B cell (primary cell): Measurements from ENCODE around the gene C5. TPM values are rescaled to one million over a fixed set of nuclear protein-coding genes. Genes with fewer than 3 reads are reported as not detected.

Experiments used
- ATAC-seq: fragments of 200-7000 bp; cut with Tn5 transposase; one replicate; pipeline ENCODE4 v1.10.0; 2021; ENCODE audit warnings: low read depth, mild to moderate bottlenecking, moderate number of reproducible peaks, moderate library complexity
- CTCF ChIA-PET: fragments of 350-600 bp; sonication (Branson Sonifier 250); formaldehyde crosslinking; loops from one replicate; lab custom pipeline; 2021; ENCODE audit warnings: antibody characterized with exemption, inconsistent platforms; lab: Charles Lee
- POLR2A ChIA-PET: fragments of 350-600 bp; sonication (Branson Sonifier 250); formaldehyde crosslinking; loops from one replicate; lab custom pipeline; 2021; ENCODE audit warnings: antibody characterized with exemption; lab: Charles Lee
- DNase-seq: peaks from one replicate; pipeline ENCODE4 v3.0.0; 2013
- H2AFZ ChIP-seq: 2 replicates; pipeline ENCODE4 v1.6.1; 2012; ENCODE audit warnings: mild to moderate bottlenecking, low read depth, low read length; ENCODE audit not compliant: insufficient read depth, poor library complexity, severe bottlenecking
- H3K27ac ChIP-seq, 2 donors: 1 replicate in 1 of 2; 2 replicates in 1 of 2; pipeline ENCODE4 v1.5.1; 2012 to 2013; ENCODE audit warnings: low read length in 2 of 2, mild to moderate bottlenecking in 2 of 2, moderate library complexity in 1 of 2
- H3K27me3 ChIP-seq, 4 experiments: fragments of 200-600 bp in 1 of 4; sonication (generic) in 1 of 4; replicated peaks in 1 of 4; 1 replicate in 2 of 4; 2 replicates in 2 of 4; pipeline versions ENCODE4 v1.6.1 to v1.7.0; 2013 to 2016; ENCODE audit warnings: low read length in 3 of 4, mild to moderate bottlenecking in 2 of 4, mixed read lengths in 1 of 4, moderate library complexity in 1 of 4; ENCODE audit not compliant: insufficient read depth in 4 of 4, control insufficient read depth in 3 of 4; ENCODE audit errors: control extremely low read depth in 1 of 4
- H3K36me3 ChIP-seq, 2 experiments: replicated peaks in 1 of 2; 1 replicate in 1 of 2; 2 replicates in 1 of 2; pipeline versions ENCODE4 v1.6.1 to v1.7.1; 2013; ENCODE audit warnings: low read length in 1 of 2; ENCODE audit not compliant: insufficient read depth in 2 of 2, control insufficient read depth in 1 of 2; ENCODE audit errors: control extremely low read depth in 1 of 2, extremely low read depth in 1 of 2
- H3K4me1 ChIP-seq, 2 donors: fragments of 200-600 bp in 1 of 2; sonication (generic) in 1 of 2; 1 replicate in 1 of 2; 2 replicates in 1 of 2; pipeline versions ENCODE4 v1.5.1 to v1.6.1; 2013 to 2017; ENCODE audit warnings: low read length in 2 of 2; ENCODE audit not compliant: control insufficient read depth in 2 of 2, insufficient read depth in 2 of 2
- H3K4me2 ChIP-seq: replicated peaks from 2 replicates; pipeline ENCODE3; 2012; ENCODE audit warnings: mild to moderate bottlenecking, low read depth, low read length; ENCODE audit not compliant: poor library complexity, severe bottlenecking
- H3K4me3 ChIP-seq, 5 experiments: fragments of 200-600 bp in 1 of 5; sonication (generic) in 1 of 5; 1 replicate in 3 of 5; 2 replicates in 2 of 5; pipeline versions ENCODE4 v1.5.1 to v1.7.0; 2011 to 2016; ENCODE audit warnings: low read length in 4 of 5, mild to moderate bottlenecking in 4 of 5, low read depth in 2 of 5, control low read depth in 1 of 5, moderate library complexity in 1 of 5; ENCODE audit not compliant: insufficient read depth in 1 of 5; ENCODE audit errors: control extremely low read depth in 1 of 5, extremely low read depth in 1 of 5
- H3K79me2 ChIP-seq: fragments of 200-600 bp; sonication (generic); one replicate; pipeline ENCODE4 v1.6.0; 2016; ENCODE audit warnings: low read length; ENCODE audit not compliant: control insufficient read depth, insufficient read depth
- H3K9ac ChIP-seq: fragments of 200-600 bp; sonication (generic); 2 replicates; pipeline ENCODE4 v1.6.1; 2017; ENCODE audit warnings: mild to moderate bottlenecking, low read length, moderate library complexity
- H3K9me3 ChIP-seq, 3 donors: one replicate each; pipeline versions ENCODE4 v1.6.1 to v1.7.1; 2013; ENCODE audit warnings: low read length in 2 of 3; ENCODE audit not compliant: control insufficient read depth in 2 of 3, insufficient read depth in 1 of 3; ENCODE audit errors: control extremely low read depth in 1 of 3
- H4K20me1 ChIP-seq: 2 replicates; pipeline ENCODE4 v1.6.0; 2012; ENCODE audit warnings: mild to moderate bottlenecking, low read length; ENCODE audit not compliant: insufficient read depth, control insufficient read depth, poor library complexity, severe bottlenecking
- H3K27ac Mint-ChIP-seq: one replicate; pipeline ENCODE4 v1.8.0; 2021; ENCODE audit warnings: mixed read lengths
- H3K27me3 Mint-ChIP-seq: one replicate; pipeline ENCODE4 v1.8.0; 2021; ENCODE audit warnings: mixed read lengths
- H3K4me1 Mint-ChIP-seq: one replicate; pipeline ENCODE4 v1.8.0; 2021; ENCODE audit warnings: mixed read lengths
- H3K4me3 Mint-ChIP-seq: one replicate; pipeline ENCODE4 v1.8.0; 2021; ENCODE audit warnings: mixed read lengths
- H3K9me3 Mint-ChIP-seq: one replicate; pipeline ENCODE4 v1.8.0; 2022; ENCODE audit warnings: mixed read lengths; ENCODE audit not compliant: insufficient read depth
- CTCF ChIP-seq: fragments of 200-600 bp; IDR thresholded peaks from one replicate; pipeline ENCODE4 v1.8.0; 2022; ENCODE audit warnings: antibody characterized with exemption, mild to moderate bottlenecking
- EZH2 ChIP-seq: IDR thresholded peaks from 2 replicates; pipeline ENCODE4 v1.6.1; 2012; ENCODE audit warnings: borderline replicate concordance, low read depth, mild to moderate bottlenecking, moderate library complexity, low read length; ENCODE audit not compliant: insufficient read depth, poor library complexity, severe bottlenecking
- WGBS: methylation state at CpG from one replicate; pipeline ENCODE4 v1.1.5; 2013; ENCODE audit warnings: missing lambda C conversion rate; ENCODE audit not compliant: insufficient coverage; 5-methylcytosine and 5-hydroxymethylcytosine counted together
- intact Hi-C: fragments of 100-400 bp; cut with micrococcal nuclease; formaldehyde crosslinking; loops from one replicate; pipeline ENCODE4 v1.10.0; 2022
- polyA plus RNA-seq: library from polyadenylated mRNA; depleted of rRNA; stranded (reverse); fragments of >200 nt; gene quantifications from 2 replicates; pipeline ENCODE4 v1.2.3, GENCODE V29; 2012
- total RNA-seq, 2 donors: library from RNA; stranded (reverse); fragments of 120-200 nt in 1 of 2; gene quantifications; 1 replicate in 1 of 2; 2 replicates in 1 of 2; pipeline versions ENCODE4 v1.2.3 to v1.2.4, GENCODE V29; 2013 to 2022

Gene C5
- total and polyA plus RNA-seq, 2 donors (not counting 1 experiment from before 2014, with no cell fraction given): 2.7 to 10.4 TPM

- H3K4me2 ChIP-seq: peak within 1 kb of the TSS; percentile 93
- peaks cover 63% of the 10 kb centered on the region for H3K4me1 Mint-ChIP-seq
- H3K9me3 Mint-ChIP-seq: no peaks in the 10 kb centered on the region
- H3K79me2 ChIP-seq: peaks cover 66% of the 10 kb centered on the region
- TF ChIP-seq EZH2 (no peak), CTCF (no peak)
- peak within 1 kb of the TSS; percentile 86 to 99 for H3K27ac ChIP-seq
- H3K27me3 Mint-ChIP-seq: no peaks in the 10 kb centered on the region
- no peaks in the 10 kb centered on the region for H3K9me3 ChIP-seq
- under 1% methylated on average over 85 of the region's 85 CpGs for WGBS
- DNase-seq (peak; percentile 85), ATAC-seq (peak; percentile 72)
- ChIA-PET POLR2A (interaction anchor here (0.5 to 1.1 kb wide), 4 partner anchors 47 to 338 kb away, joined by 3 to 6 read pairs (median 5); no protein-coding TSS in a partner anchor), CTCF (interaction anchor here (1.0 kb wide), 1 partner anchor 15 kb away, joined by 4 read pairs; no protein-coding TSS in a partner anchor)
- H3K27ac Mint-ChIP-seq: peak within 1 kb of the TSS; percentile 94
- no peaks in the 10 kb centered on the region for H3K27me3 ChIP-seq
- peak within 1 kb of the TSS; percentile 80 to 99 (median 92) for H3K4me3 ChIP-seq
- H3K36me3 ChIP-seq: peaks cover 0 to 2% of the 10 kb centered on the region in 2 experiments
- H2AFZ ChIP-seq: peak within 1 kb of the TSS; percentile 98
- peak within 1 kb of the TSS; percentile 100 for H3K4me3 Mint-ChIP-seq
- H3K4me1 ChIP-seq: peaks cover 42 to 49% of the 10 kb centered on the region in 2 donors
- intact Hi-C loops: loop anchor here (1.0 to 5.0 kb wide), 6 partner anchors 47 to 360 kb away; partner anchors contain the start of genes MEGF9, PSMD5, RAB14 and TRAF1
- H4K20me1 ChIP-seq: peaks cover 17% of the 10 kb centered on the region
- peak within 1 kb of the TSS; percentile 98 for H3K9ac ChIP-seq
These were observed 24.5 kb upstream of the C5 start, which contains the start of gene CNTRL for GRCh38 chr9:121074370-121075250. Gene CNTRL (plus strand): TSS chr9:121074955. CDS start chr9:121088327, 13,372 bp downstream.
